KMS-11 (cell line): ENCODE results near the gene STIM2.

Source experiments
- H2AFZ ChIP-seq: fragments of 200-600 bp; sonication (generic); 2 replicates; pipeline ENCODE4 v1.6.1; 2016; ENCODE audit warnings: antibody characterized with exemption, mixed run types, low read depth
- H3K27ac ChIP-seq: fragments of 200-600 bp; sonication (generic); 2 replicates; pipeline ENCODE4 v1.6.1; 2016; ENCODE audit warnings: mild to moderate bottlenecking, mixed run types
- H3K27me3 ChIP-seq: fragments of 200-600 bp; sonication (generic); 2 replicates; pipeline ENCODE4 v1.6.1; 2017; ENCODE audit warnings: mild to moderate bottlenecking, low read depth, mixed run types, moderate library complexity; ENCODE audit not compliant: insufficient read depth
- H3K36me3 ChIP-seq: fragments of 200-600 bp; sonication (generic); 2 replicates; pipeline ENCODE4 v1.6.1; 2017; ENCODE audit warnings: mild to moderate bottlenecking, mixed run types; ENCODE audit not compliant: insufficient read depth
- H3K4me1 ChIP-seq: fragments of 200-600 bp; sonication (generic); 2 replicates; pipeline ENCODE4 v1.6.1; 2016; ENCODE audit warnings: mild to moderate bottlenecking, low read depth, mixed run types; ENCODE audit not compliant: poor library complexity, severe bottlenecking
- H3K4me2 ChIP-seq: fragments of 200-600 bp; sonication (generic); 2 replicates; pipeline ENCODE4 v1.7.0; 2016; ENCODE audit warnings: mild to moderate bottlenecking, mixed run types
- H3K4me3 ChIP-seq: fragments of 200-600 bp; sonication (generic); IDR thresholded peaks from 2 replicates; pipeline ENCODE4 v1.6.1; 2017; ENCODE audit warnings: low read depth, low read length, mixed read lengths; ENCODE audit not compliant: insufficient read depth
- H3K79me2 ChIP-seq: fragments of 200-600 bp; sonication (generic); 2 replicates; pipeline ENCODE4 v1.6.1; 2016; ENCODE audit warnings: low read depth, mixed run types; ENCODE audit not compliant: insufficient read depth
- H3K9ac ChIP-seq: fragments of 200-600 bp; sonication (generic); 2 replicates; pipeline ENCODE4 v1.6.1; 2016; ENCODE audit warnings: mild to moderate bottlenecking, mixed run types
- H4K20me1 ChIP-seq: fragments of 200-600 bp; sonication (generic); 2 replicates; pipeline ENCODE4 v1.6.1; 2016; ENCODE audit warnings: mild to moderate bottlenecking, mixed run types; ENCODE audit not compliant: insufficient read depth
- CTCF ChIP-seq: fragments of 200-600 bp; sonication (generic); conservative IDR thresholded peaks from 2 replicates; pipeline ENCODE4 v1.6.1; 2017; ENCODE audit warnings: low read depth, mild to moderate bottlenecking, antibody characterized with exemption, low read length, moderate library complexity, mixed read lengths

STIM2 gene

GRCh38 chr4:26995316-26995715 is 134.7 kb downstream of the STIM2 start:
- Histone ChIP-seq H3K36me3 (no peaks in the 10 kb centered on the region), H3K27me3 (no peaks in the 10 kb centered on the region), H3K4me1 (no peaks in the 10 kb centered on the region), H2AFZ (no peak overlapping the region), H4K20me1 (no peaks in the 10 kb centered on the region), H3K4me3 (no peak overlapping the region), H3K27ac (no peak overlapping the region), H3K79me2 (no peaks in the 10 kb centered on the region), H3K4me2 (no peak overlapping the region), H3K9ac (no peak overlapping the region)
- no peak for TF ChIP-seq CTCF

- TF ChIP-seq CTCF: no peak
- no peak overlapping the region for H3K9ac ChIP-seq
- no peak overlapping the region for H3K4me3 ChIP-seq
- no peak overlapping the region for H3K4me2 ChIP-seq
- H3K27ac ChIP-seq: no peak overlapping the region
- H3K36me3 ChIP-seq: no peaks in the 10 kb centered on the region
- no peaks in the 10 kb centered on the region for H4K20me1 ChIP-seq
- H3K27me3 ChIP-seq: no peaks in the 10 kb centered on the region
- no peaks in the 10 kb centered on the region for H3K79me2 ChIP-seq
- H3K4me1 ChIP-seq: no peaks in the 10 kb centered on the region
- no peak overlapping the region for H2AFZ ChIP-seq
Measured at GRCh38 chr4:26996745-26997144, 136.1 kb downstream of the STIM2 start.

GRCh38 chr4:26999689-27000088 is 139.0 kb downstream of the STIM2 start:
- no peak overlapping the region for H3K27ac ChIP-seq
- H2AFZ ChIP-seq: no peak overlapping the region
- no peaks in the 10 kb centered on the region for H4K20me1 ChIP-seq
- no peaks in the 10 kb centered on the region for H3K36me3 ChIP-seq
- H3K4me2 ChIP-seq: no peak overlapping the region
- no peaks in the 10 kb centered on the region for H3K79me2 ChIP-seq
- no peak for TF ChIP-seq CTCF
- H3K27me3 ChIP-seq: no peaks in the 10 kb centered on the region
- no peak overlapping the region for H3K9ac ChIP-seq
- no peak overlapping the region for H3K4me3 ChIP-seq
- H3K4me1 ChIP-seq: no peaks in the 10 kb centered on the region

GRCh38 chr4:27000122-27000521 is 139.5 kb downstream of the STIM2 start:
- Histone ChIP-seq H2AFZ (no peak overlapping the region), H3K27me3 (no peaks in the 10 kb centered on the region), H3K79me2 (no peaks in the 10 kb centered on the region), H3K4me2 (no peak overlapping the region), H4K20me1 (no peaks in the 10 kb centered on the region), H3K27ac (no peak overlapping the region), H3K36me3 (no peaks in the 10 kb centered on the region), H3K9ac (no peak overlapping the region), H3K4me3 (no peak overlapping the region), H3K4me1 (no peaks in the 10 kb centered on the region)
- no peak for TF ChIP-seq CTCF

GRCh38 chr4:27000820-27001219 is 140.2 kb downstream of the STIM2 start:
- Histone ChIP-seq H2AFZ (no peak overlapping the region), H4K20me1 (no peaks in the 10 kb centered on the region), H3K4me1 (no peaks in the 10 kb centered on the region), H3K4me3 (no peak overlapping the region), H3K4me2 (no peak overlapping the region), H3K36me3 (no peaks in the 10 kb centered on the region), H3K27me3 (no peaks in the 10 kb centered on the region), H3K27ac (no peak overlapping the region), H3K79me2 (no peaks in the 10 kb centered on the region), H3K9ac (no peak overlapping the region)
- no peak for TF ChIP-seq CTCF
